ENCODE measurements around the gene PCED1B. TPM values are rescaled to one million over a fixed set of nuclear protein-coding genes. Genes with fewer than 3 reads are reported as not detected.

Gene PCED1B
- total RNA-seq, 3 donors from 2014 or later: 1.6 to 6.2 (median 5.1) TPM

DNA sequence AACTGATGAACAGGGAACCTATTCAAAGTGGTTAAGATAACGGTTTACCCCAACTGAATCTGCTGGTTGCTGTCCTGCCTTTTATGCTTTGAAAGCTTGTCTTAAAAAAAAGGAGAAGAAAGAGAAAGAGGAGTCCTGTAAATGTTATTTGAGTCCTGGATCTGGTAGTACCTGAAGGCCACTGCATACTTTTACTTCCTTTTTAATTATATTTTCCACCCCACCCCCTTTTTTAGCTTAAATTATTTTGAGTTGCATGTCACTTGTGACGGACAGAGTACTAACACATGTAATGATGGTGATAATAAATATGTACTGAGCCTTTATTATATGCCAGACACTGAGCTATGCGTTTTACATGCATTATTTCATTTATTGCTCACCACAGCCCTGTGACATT, 2.9 kb downstream of the PCED1B start:
- TF ChIP-seq POLR2A (IDR thresholded peaks at IDR 0.05): no peak
- no peak for TF ChIP-seq CTCF (IDR thresholded peaks at IDR 0.05)
- TF ChIP-seq POLR2AphosphoS5 (IDR thresholded peaks at IDR 0.05): no peak
- H3K27ac ChIP-seq: peak overlapping the region; percentile 29 to 94
- no peaks in the 10 kb centered on the region for H3K4me1 ChIP-seq
- intact Hi-C loops (cut with DNase I; ENCODE audit: low total_unique reads): no loop called here
- no peaks in the 10 kb centered on the region for H3K9me3 ChIP-seq
- no peak for DNase-seq (ENCODE audit: low spot score in 2 of 2)
- H3K36me3 ChIP-seq: no peaks in the 10 kb centered on the region
- H3K4me3 ChIP-seq: no peak overlapping the region
- H3K27me3 ChIP-seq: no peaks in the 10 kb centered on the region

DNA sequence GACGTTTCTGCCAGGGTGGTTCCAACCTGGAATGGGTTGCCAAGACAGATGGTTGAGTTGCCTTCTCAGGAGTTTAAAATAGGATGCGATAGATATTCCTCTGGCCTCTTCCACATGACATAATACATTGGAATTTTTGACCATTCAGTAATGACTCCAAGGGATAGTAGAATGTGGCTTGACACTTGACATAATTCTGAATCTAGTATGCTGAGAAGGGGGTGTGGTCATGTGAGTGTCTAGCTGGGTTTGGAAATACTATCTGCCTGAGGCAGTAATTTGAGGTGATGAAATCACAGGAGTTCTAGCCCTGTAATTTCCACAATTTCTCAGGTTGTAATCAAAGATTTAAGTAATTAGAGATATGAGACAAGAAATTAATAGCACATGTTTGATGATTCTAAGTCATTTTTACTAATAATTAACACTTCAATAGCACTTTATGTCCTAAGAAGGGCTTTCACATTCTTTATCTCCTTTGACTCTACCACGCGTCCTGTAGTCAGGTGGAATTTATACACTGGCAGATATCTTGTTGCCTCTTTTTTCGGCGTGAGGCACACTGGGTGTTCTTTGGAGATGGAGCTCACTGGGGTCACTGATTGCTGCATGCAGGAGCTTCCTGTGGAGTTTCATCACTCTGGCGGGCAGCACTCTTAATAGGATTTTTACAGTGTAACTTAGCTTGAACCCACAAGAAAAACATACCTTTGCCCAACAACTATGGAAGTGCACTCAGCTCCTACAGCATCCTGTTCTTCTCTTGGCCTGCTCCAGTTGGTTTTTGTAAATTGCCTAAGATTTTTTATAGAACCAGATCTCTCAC, 3.6 kb downstream of the PCED1B start:
- intact Hi-C loops (cut with DNase I; ENCODE audit: low total_unique reads): no loop called here
- Histone ChIP-seq H3K4me1 (no peaks in the 10 kb centered on the region), H3K36me3 (no peaks in the 10 kb centered on the region), H3K27ac (peak overlapping the region; percentile 29 to 94), H3K4me3 (no peak overlapping the region), H3K27me3 (no peaks in the 10 kb centered on the region), H3K9me3 (no peaks in the 10 kb centered on the region)
- no peak for DNase-seq (ENCODE audit: low spot score in 2 of 2)
- TF ChIP-seq POLR2AphosphoS5 (IDR thresholded peaks at IDR 0.05) (no peak), CTCF (IDR thresholded peaks at IDR 0.05) (no peak), POLR2A (IDR thresholded peaks at IDR 0.05) (no peak)

GRCh38 chr12:47084172-47084571, 4.8 kb downstream of the PCED1B start:
- intact Hi-C loops (cut with DNase I; ENCODE audit: low total_unique reads): no loop called here
- peak overlapping the region; percentile 71 to 86 for H3K27ac ChIP-seq

DNA sequence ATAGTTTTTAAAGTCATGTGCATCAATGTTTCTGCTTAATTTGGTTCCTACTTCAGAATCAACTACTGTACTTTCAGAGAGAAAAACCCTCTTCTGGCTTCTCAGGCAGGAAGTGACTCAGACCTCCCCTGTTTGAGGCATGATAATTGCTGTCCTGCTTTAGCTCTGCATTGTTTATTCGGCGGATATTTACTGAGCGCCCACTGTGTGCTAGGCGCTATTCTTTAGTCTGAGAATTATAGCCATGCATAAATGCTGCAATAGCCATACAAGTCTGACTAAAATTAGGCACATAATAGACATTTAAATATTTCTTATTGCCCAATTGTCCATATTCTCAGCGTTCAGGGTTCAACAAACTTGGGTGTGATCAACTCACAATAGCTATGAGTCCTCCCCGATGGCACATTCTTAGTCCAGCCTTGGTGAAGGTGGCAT, 6.4 kb downstream of the PCED1B start:
- Histone ChIP-seq H3K36me3 (no peaks in the 10 kb centered on the region), H3K27ac (peak overlapping the region; percentile 64 to 71), H3K4me3 (no peak overlapping the region), H3K9me3 (no peaks in the 10 kb centered on the region), H3K4me1 (no peaks in the 10 kb centered on the region), H3K27me3 (no peaks in the 10 kb centered on the region)
- intact Hi-C loops (cut with DNase I; ENCODE audit: low total_unique reads): loop anchor here (2.0 kb wide), 1 partner anchor 55 kb away; no protein-coding TSS in a partner anchor
- DNase-seq (ENCODE audit: low spot score in 2 of 2): no peak
- TF ChIP-seq POLR2AphosphoS5 (IDR thresholded peaks at IDR 0.05): no peak
- no peak for TF ChIP-seq CTCF (IDR thresholded peaks at IDR 0.05)

More at GRCh38 chr12:47084172-47084571, 4.8 kb downstream of the PCED1B start:
- H3K9me3 ChIP-seq: no peaks in the 10 kb centered on the region
- no peak for DNase-seq (ENCODE audit: low spot score in 2 of 2)
- no peaks in the 10 kb centered on the region for H3K36me3 ChIP-seq
- H3K4me1 ChIP-seq: no peaks in the 10 kb centered on the region
- TF ChIP-seq POLR2AphosphoS5 (IDR thresholded peaks at IDR 0.05): no peak
- no peak for TF ChIP-seq CTCF (IDR thresholded peaks at IDR 0.05)
- no peak for TF ChIP-seq POLR2A (IDR thresholded peaks at IDR 0.05)
- H3K27me3 ChIP-seq: no peaks in the 10 kb centered on the region
- H3K4me3 ChIP-seq: no peak overlapping the region

DNA sequence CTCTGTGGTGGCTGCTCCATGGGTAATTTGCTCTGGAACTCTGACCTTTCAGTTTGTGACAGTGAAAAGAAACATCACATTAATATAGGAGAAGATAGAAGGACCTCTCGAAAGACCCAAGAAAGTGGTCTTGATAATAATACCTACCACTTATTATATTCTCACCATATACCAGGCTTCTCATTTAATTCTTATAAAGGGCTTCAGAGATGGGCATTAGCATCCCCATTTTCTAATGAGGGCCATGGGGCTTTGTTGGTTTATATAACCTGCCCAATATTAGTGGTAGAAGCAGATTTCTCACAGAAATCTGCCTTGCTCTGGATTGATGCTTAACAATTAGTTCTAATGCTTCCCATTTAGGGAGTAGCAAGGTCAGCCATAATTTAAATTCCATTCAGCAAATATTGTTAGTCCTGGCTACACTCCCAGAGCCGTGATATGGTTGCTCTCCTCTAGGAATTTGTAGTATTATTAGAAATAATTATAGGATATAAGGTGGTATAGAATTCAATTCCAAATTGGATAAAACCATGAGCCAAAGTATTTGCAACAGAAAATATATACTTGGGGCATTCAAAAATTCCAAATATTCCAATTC, 7.8 kb downstream of the PCED1B start:
- TF ChIP-seq POLR2AphosphoS5 (IDR thresholded peaks at IDR 0.05) (no peak), CTCF (IDR thresholded peaks at IDR 0.05) (no peak)
- Histone ChIP-seq H3K4me3 (no peak overlapping the region), H3K9me3 (no peaks in the 10 kb centered on the region), H3K36me3 (no peaks in the 10 kb centered on the region), H3K27me3 (no peaks in the 10 kb centered on the region), H3K4me1 (no peaks in the 10 kb centered on the region), H3K27ac (peak overlapping the region in 1 of 2 donors; percentile 60)
- no peak for DNase-seq (ENCODE audit: low spot score in 2 of 2)
- intact Hi-C loops (cut with DNase I; ENCODE audit: low total_unique reads): loop anchor here (2.0 kb wide), 1 partner anchor 56 kb away; no protein-coding TSS in a partner anchor
